ENCODE data around the gene LHX2.

LHX2 gene

DNA sequence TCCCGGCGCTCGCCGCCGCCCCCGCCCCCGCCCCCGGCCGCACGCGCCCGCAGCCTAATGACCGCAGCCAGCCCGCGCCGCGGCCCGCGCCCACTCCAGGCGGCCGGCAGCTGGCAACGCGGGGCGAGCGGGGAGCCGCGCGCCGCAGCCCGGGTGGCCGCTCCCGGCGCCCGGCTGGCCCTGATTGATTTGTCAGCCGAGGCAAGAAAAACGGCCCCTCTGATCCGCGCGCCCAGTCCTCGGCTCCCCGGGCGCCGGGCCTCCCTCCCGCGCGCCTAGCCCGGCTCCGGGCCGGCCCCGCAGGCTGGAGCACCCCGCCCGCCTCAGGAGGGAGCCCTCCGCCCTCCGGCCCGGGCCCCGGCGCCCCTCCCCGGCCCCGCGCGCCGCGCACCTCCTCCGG, 11.9 kb upstream of the LHX2 start:
- no peak for DNase-seq (ENCODE audit: low read depth in 1 of 2, low spot score in 1 of 2)

DNA sequence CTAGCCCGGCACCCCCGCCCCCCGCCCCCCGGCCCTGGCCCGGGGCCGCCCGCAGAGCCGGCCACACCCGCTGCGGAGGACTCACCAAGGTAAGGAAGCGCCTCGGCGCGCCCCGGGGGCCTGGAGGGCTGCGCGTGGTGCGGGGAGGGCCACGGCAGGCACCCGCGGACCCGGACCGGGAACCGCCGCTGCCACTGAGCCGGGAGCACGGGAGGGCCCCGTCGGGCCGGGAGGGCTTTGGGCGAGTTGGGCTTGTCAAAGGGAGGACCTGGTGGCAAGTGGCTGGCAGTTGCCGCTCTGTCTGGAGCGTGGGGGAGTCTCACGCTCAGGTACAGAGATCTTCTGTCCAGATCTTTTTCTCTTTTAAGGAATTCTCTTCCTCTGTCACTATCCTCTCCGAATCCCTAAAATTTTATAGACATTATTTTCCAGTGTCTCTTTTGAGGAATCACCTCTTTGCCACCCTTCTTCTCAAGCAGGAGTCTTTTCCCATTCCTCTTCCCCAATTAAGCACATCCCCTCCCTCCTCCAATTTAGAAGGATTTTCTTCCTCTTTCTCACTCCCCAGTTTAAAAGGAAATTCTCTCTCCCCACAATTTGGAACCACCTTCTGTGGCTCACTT, 11.3 kb upstream of the LHX2 start:
- no peak for DNase-seq (ENCODE audit: low read depth in 1 of 2, low spot score in 1 of 2)

DNA sequence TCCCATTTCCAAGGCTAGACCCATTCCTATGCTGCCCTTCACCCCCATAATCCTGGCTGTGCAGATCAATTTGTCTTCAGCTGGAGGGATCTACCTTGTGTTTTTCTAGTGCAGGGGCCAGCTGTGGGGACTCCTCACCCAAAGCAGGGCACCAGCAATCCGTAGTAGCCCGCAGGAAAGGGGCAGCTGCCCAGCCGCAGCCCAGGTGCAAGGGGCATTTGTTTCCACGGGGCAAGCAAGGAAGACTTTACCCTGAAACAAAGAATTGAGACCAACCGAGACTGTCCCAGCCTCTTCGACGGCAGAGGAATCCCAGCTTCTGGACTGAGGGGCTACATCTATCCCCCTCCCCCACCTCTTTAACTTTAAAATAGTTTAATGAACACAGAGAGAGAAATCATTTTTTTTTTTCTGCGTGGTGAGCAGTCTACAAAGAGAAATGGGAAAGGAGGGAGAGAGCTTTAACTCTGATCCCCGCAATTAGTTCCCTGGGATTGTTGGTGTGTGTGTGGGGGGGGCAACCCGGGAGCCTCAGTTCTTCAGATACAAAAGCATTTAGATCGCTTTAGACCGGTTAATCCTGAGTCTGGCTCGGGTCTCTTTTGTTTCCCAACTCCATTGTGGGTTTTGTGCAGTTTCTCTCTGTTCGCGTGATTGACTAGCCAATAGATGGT, 10.6 kb upstream of the LHX2 start:
- no peak for DNase-seq (ENCODE audit: low read depth in 1 of 2, low spot score in 1 of 2)

DNA sequence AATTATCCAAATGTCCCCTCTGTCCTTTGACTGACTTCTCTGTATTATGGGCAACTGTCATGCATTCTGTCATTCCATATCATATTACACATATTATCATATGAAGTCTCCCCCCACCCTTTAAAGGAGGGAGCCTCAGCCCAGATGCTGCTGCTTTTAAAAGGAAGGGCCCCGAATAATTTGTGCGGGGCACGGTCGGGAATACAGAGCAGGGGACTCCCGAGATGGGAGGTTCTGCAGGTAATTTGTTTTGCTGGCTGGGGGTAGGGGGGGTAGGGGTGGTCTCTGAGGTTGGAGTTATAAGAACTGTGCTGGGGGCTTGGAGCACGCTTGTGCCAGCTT, 10.1 kb upstream of the LHX2 start:
- DNase-seq (ENCODE audit: low read depth in 1 of 2, low spot score in 1 of 2), result no peak

DNA sequence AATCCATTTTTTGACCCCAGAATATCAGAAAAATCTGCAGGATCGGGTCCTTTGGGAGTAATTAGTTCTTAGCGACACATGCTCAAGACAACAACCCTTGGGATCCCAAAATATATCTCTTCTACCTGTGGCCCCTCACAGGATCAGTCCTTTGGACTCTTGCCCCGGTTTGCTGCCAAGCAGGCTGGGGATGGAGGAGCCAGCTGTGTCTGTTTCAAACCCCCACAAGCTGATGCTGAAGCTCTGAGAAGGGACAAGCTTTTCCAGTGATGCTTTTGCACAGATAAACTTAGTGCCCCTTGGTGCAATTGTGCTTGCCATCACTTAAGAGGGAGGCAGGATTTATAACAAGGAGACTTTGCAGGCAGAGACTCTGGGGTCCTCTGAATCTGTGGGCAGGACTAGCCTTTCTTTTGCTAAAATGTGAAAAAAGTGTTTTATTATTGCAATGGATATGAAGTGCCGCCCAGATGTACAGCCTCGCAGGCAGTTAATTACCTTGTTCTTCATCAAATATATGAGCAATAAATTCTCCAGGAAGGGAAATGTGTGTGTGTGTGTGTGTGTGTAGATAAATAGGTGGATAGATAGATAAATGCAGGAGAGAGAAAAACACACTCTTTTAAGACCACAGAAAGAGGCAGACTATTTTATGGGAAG, 9.6 kb upstream of the LHX2 start:
- no peak for DNase-seq (ENCODE audit: low read depth in 1 of 2, low spot score in 1 of 2)

DNA sequence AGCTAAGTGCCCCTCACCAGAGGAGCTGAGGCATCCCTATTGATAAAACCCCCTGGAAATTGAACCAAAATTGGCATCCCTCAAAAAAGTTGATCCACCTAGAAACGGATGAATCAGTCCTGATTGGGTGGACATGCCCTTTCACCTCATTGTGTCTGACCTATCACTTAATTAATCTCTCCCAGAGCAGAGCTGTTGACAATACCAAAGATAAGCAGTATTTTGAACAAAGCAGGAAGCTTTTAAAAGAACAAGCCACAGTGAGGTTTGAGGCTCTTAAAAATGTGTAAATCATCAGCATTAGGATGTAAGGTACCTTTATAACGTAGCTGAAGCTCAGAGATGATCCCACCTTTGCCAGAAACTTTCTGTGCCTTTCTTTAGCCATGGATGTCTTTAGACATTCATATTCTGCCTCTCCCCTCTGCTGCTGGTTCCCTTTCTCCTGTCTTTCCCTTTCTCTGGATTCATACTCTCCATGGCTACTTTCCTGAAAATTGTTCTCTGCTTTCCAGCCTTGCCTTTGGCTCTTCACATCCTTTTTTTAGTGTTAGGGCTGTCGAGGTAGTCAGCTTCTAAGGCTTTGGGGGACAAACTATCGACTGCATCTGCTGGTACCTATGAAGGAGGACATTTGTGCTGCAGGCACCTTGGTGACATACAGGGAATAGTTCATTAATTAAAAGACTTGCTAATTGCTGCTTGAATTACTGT, 7.8 kb upstream of the LHX2 start:
- DNase-seq (ENCODE audit: low read depth in 1 of 2, low spot score in 1 of 2), result no peak

DNA sequence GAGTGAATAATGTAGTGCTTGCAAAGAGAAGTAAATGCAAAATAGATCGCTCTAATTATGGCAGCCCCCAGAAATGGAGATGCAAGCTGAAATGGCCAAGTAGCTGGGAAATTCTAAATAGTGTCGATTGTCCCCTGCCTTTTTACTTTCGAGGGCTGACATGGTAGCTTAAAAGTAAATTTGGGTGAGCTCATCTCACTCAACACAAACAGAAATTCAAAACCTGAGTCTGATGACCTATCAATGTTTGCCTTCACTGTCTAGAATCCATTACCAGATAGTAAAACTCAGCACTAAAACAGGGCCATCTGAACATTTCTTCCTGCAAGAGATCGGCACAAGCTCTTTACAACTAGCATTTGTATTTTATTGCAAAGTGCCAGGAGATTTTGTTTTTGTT, 7.0 kb upstream of the LHX2 start:
- no peak for DNase-seq (ENCODE audit: low read depth in 1 of 2, low spot score in 1 of 2)

DNA sequence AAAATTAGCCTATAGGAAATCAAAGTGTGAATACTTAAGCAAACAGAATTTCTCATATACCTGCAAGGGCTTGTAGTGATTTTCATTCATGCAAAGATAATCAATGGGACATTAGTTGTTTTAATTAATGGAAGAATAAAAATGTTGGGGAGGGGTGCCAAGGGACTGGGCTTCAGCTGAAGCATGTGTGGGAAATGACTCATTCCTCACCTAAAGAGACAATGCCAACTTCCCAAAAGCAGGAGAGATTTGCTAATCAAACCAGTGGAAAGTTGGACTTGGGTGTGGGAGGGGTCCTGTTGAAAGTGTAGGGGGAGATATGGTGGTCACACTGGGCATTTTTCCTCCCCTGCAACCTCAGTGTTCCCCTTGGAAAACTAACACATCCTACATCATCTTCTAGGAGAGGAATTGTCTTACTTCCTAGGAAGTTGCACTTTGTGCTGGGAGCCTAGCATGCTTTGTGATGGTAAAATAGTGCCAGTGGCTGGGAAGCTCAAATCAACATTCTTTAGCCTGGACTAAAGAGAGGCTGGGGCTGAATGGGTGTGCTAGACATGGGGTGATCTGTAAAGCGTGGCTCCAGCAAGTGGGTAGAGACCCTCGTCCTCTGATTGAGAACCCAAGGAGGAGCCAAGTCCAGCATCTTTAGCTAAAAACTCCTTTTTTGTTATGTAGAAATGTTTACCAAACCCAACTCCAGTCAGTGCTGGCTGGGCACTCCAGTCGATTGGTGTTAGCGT, 6.4 kb upstream of the LHX2 start:
- DNase-seq (ENCODE audit: low read depth in 1 of 2, low spot score in 1 of 2), result no peak

DNA sequence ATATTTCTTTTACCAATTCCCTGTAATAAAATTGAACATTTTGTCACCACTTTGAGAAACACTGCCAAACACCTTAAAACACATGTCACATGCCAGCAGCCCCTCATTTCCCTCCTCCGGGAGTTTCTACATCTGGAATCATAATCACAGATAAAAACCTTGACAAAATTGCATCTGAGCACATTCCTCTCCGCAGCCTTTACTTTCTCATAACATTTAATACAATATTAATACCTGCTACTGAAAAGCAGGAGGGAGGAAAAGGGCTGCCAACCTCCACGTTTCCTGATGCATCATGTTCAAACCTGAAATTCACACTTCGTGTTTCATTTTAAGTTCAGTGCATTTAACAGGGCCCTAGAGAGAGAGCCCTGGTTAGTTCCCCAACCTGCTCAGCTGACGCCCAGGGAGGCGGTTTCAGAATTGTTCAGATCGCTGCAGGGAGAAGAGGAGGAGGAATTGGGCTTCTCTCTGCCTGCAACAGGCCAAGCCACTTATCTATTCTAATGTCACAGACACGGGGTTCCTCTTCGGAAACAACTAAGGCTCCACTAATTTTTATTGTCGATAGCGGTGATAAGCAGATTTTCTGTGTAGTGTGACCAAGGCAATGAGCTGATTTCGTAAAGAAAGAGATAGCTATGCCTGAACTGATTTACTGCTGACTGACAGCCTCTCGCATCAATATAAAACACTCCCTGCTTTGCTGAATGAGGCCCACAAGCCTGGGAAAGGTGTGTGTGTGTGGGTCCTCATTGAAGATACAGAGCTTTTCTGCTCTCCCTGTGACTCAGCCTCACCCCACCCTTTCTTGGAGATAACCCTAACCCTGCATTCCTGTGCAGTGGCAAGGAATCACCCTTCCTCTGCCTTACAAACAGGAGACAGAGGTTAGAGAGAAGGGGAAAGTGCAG, 4.9 kb upstream of the LHX2 start:
- DNase-seq (ENCODE audit: low read depth in 1 of 2, low spot score in 1 of 2), result no peak

DNA sequence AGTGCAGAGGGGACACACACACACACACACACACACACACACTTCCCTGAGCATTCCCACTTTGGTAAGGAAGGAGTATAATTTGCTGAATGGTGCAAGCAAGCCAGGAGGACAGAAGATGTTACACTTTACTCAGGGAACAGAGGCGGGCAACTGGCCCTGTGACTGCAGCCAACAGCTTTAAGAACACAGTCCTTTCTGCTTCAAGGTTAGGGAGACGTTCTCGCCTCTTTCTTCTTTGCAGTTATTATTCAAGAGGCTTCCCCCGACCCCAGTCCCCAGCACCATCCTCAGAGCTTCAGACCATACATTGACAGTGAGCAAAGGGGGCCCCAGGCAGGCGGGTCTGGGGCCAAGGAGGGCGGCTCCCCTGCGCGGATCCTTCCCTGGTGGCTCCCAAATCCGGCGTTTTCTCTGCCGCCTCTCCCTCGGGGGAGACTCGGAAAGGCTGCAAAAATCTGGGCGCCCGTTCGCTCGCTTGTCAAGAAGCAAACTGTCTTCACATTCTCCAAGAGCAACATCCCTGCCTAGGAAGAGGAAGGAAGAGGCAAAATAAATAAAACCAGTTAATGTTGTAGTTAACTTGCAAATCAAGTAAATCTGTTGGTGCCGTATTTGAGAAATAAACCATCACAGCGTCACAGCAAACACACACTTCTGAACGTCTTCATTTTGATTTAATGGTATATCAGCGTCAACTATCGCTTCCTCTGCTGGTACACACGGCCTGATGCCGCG, 3.8 kb upstream of the LHX2 start:
- no peak for DNase-seq (ENCODE audit: low read depth in 1 of 2, low spot score in 1 of 2)

DNA sequence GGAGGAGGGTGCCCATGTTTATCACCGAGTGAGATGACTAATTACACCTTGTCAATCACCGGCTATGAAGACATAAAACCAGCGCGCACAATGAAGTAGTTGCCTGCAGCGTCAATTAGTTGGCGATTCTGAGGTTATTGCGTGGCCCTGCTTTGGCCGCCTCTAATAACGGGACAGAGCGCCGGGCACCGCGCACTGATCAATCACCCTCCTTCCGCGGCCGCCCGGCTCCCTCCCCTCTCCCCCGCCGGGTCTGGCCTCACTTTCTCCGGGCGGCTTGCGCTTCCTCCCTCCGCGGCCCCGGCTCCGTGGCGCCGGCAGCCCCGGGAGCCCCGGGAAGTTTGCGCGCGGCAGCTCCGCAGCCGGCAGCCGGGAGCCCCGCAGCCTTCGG, 3.3 kb upstream of the LHX2 start:
- DNase-seq (ENCODE audit: low read depth in 1 of 2, low spot score in 1 of 2), result no peak

DNA sequence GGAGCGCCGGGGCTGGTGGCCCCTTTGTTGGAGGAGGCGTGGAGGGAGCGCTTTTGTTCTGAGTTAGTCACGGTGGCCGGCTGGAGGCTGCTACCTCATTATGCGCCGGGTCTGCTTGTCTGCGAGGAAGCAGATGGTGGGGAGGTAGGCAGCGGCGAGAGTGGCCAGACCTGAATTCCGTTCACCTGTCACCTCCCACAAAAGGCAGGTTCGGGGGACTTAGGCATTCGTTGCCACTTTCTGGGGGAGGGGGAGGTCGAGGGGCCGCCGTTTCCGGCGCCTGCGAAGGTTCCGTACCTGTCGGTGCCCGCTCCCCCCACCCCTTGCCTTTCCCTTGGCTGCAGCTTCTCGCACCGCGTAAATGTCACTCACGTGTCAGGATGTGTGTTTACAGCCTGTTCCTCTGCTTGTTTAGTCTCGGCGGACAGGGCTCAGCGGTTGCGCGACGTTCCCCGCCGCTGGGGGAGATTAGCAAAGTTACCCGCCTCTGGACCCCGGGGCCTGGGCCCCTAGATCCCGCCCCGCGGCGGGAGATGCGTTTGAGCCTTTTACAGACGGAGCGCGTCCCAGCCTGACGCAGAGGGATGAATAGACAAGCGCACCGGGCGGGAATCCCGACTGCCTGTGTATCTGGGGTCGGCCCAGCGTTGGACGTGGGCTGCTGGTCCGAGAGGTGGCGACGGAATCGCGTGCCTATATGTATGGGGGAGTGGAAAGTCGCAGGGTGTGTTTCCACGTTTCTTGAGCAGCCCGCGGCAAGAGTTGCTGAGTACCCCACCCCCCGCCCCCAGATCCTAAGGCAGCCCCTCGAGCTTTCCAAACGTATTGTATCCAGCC, 2.7 kb upstream of the LHX2 start:
- DNase-seq (ENCODE audit: low read depth in 1 of 2, low spot score in 1 of 2), result no peak

DNA sequence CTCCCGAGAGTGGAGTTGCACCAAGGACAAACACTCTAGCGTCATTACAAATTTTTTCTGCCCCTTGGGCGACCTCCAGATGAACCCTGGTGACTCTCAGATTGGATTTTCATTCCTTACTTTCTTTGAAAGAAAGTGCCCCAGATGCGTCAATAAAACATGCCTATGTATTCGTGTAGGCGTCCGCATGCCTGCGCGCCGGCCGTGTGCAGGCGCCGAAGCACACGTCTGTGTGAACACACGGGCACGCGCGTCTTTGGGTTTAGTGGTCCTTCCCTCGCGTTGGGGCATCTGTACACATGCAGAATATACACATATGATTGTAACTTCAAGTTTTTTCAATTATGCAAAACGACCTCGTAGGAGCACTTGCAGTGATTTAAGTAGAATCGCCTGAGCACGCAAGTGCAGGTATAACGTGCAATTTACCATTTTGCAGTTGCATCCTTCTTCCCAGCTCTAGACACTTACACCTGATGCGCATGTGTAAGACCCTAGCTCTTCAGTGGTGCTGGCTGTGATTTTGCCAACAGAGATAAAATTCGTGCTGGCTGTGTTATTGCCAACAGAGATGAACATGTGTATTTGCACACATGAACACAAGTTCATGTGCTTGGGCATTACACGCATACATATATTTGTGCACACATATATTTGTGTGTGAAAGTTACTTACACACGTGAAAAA, 1.9 kb upstream of the LHX2 start:
- no peak for DNase-seq (ENCODE audit: low read depth in 1 of 2, low spot score in 1 of 2)

DNA sequence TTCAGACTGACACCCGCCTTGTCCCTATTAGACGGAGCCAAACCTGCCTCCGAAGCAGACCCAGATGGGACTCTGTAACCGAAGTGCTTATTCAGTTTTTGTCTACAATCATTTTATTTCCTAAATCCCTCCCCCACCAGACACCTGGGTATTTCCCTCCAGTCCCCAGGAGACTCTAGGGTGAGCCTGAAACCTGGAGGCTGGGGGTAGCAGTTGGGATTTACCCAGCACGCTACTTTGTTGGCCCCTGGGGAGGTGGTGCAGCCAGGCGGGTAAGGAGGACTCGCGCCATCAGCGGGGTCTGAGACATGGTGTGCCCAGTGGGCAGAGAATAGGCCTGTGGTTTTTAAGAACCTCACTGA, 1.3 kb upstream of the LHX2 start:
- no peak for DNase-seq (ENCODE audit: low read depth in 1 of 2, low spot score in 1 of 2)

DNA sequence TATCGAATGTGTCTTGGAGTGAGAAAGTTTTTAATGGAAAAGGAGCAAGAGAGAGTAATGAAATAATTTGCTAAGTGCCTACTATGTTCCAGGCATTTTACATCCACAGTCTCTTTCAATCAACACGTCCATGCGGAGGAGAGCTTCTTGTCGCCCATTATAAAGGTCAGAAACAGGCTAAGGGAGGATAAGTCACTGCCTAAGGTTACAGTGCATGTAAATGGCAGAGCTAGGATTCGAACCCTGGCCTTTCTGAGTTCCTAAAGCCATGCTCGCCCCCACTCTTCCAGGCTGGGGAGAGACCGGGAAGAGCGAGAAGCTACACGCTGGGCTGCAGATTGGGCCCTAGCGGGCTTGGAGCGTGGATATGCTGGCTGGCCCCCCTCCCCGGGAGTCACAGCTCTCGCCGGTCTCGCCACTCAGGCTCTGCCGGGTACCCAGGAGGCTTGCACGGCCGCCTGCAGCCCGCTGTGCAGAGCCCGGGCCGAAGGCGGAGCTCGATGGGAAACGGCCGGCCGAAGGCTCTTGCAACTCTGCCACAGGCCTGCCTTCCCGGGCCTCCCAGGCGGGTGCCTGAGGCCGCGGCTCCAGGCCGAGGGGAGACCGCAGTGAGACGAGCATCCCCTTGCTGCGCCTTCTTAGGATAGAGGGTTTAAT, 775 bp upstream of the LHX2 start:
- DNase-seq (ENCODE audit: low read depth in 1 of 2, low spot score in 1 of 2), result no peak

DNA sequence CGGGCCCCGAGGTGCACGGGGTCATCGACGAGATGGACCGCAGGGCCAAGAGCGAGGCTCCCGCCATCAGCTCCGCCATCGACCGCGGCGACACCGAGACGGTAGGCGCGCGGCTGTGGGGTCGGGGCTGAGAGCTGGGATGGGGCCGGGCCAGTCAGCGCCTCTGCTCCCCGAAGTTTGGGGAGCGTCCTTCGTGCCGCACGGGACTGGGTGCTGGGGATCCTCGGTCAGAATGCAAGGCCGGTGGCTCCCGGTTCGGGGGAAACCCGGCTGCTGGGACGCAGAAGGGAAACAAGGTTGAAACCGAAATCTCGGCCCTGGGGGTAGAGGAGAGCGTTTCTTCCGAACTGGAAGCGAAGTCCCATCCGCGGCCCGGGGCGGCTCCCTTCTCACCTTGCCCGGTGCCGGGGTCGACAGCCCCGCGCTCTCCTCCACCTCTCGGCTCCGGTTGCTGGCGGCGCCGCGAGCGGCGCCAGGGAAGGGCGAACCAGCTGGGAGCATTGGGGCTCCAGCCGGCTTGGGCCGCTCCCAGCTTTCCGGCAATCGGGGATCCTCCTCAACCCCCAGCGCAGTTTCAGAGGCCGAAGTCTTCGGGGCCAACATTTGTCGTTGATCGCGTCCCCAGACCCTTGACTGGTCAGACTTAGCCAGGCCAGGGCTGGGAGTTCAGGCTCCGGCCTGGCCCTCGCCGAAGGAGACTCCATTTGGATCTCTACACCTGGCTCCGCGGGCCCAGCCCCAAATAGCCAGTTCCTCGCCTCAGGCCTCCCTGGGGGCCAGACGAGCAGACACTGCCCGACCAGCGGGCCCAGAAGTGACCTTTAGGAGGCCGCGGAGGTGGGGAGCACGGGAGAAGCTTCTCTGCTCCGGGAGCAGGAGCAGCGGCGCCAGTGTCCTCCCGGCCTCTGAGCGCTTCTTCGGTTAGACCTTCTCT, 1.1 kb downstream of the LHX2 start:
- DNase-seq (ENCODE audit: low read depth in 1 of 2, low spot score in 1 of 2), result no peak

Data from activated CD4-positive, alpha-beta T cell treated with anti-CD3 and anti-CD28 coated beads, Interleukin-2, amount 50 U/mL, for 24 hours (primary cell).